ENCODE results near the gene ECI1.

Gene ECI1

DNA sequence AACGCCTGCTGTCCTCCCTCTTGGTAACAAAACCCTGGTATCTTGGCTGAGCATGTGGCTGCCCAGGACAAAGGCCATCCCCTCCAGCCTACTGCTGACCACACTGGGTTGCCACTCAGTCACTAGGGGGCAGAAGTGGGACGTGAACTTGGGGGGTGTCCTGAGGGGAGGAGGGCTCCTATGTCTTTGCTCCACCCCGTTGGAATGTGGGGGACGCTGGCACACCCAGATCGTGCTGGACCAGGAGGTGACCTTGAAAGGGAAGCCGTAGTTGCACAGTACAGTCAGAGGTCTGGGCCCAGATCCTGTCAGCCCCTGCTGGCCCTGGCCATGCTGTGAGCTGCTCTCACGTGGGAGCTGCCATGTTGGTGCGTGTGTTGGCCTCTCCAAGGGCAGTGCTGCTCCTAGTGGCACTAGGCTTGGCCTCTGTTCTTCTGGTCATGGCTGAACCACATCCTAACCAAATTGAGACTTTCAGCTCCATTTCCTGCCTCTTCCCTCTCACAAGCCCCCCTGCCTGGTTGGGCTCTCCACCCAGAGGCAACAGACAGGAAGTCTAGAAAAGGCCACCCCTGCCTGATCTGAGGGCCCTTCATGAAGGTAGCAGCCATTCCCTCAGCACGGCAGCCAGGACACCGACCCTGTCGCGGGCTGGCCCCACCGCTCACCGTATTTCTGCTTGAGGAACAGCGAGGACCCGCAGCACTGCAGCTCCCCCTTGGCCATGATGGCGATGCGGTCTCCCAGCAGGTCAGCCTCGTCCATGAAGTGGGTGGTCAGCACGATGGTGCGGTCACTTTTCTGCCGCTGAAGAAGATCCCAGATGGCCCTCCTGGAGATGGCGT lies 45.5 kb upstream of the ECI1 start:
- Histone ChIP-seq H3K4me3 (replicated peaks; ENCODE audit: low read depth, low read length) (no peak overlapping the region), H3K36me3 (ENCODE audit: control insufficient read depth, insufficient read depth, low read length) (no peaks in the 10 kb centered on the region), H3K27me3 (replicated peaks; ENCODE audit: control insufficient read depth, insufficient read depth, low read length) (no peaks in the 10 kb centered on the region)
- TF ChIP-seq CTCF (IDR thresholded peaks at IDR 0.05; ENCODE audit: insufficient read depth, low read length, poor library complexity, severe bottlenecking): peak; percentile 57
- DNase-seq (ENCODE audit: extremely low read depth, insufficient read length): no peak

- no peak for TF ChIP-seq CTCF (IDR thresholded peaks at IDR 0.05; ENCODE audit: insufficient read depth, low read length, poor library complexity, severe bottlenecking)
- no peaks in the 10 kb centered on the region for H3K27me3 ChIP-seq (replicated peaks; ENCODE audit: control insufficient read depth, insufficient read depth, low read length)
- peak; percentile 35 for DNase-seq (ENCODE audit: extremely low read depth, insufficient read length)
- H3K36me3 ChIP-seq (ENCODE audit: control insufficient read depth, insufficient read depth, low read length): no peaks in the 10 kb centered on the region
- H3K4me3 ChIP-seq (replicated peaks; ENCODE audit: low read depth, low read length): no peak overlapping the region
Observed at GRCh38 chr16:2295056-2295798, 43.8 kb upstream of the ECI1 start.

- DNase-seq (ENCODE audit: extremely low read depth, insufficient read length): no peak
- no peaks in the 10 kb centered on the region for H3K36me3 ChIP-seq (ENCODE audit: control insufficient read depth, insufficient read depth, low read length)
- H3K27me3 ChIP-seq (replicated peaks; ENCODE audit: control insufficient read depth, insufficient read depth, low read length): no peaks in the 10 kb centered on the region
- no peak for TF ChIP-seq CTCF (IDR thresholded peaks at IDR 0.05; ENCODE audit: insufficient read depth, low read length, poor library complexity, severe bottlenecking)
- no peak overlapping the region for H3K4me3 ChIP-seq (replicated peaks; ENCODE audit: low read depth, low read length)
Observed at GRCh38 chr16:2292221-2292620, 40.8 kb upstream of the ECI1 start.

- no peak for DNase-seq (ENCODE audit: extremely low read depth, insufficient read length)
- Histone ChIP-seq H3K27me3 (replicated peaks; ENCODE audit: control insufficient read depth, insufficient read depth, low read length) (no peaks in the 10 kb centered on the region), H3K4me3 (replicated peaks; ENCODE audit: low read depth, low read length) (no peak overlapping the region), H3K36me3 (ENCODE audit: control insufficient read depth, insufficient read depth, low read length) (no peaks in the 10 kb centered on the region; the same call in 1 of the 2 replicates)
- TF ChIP-seq CTCF (IDR thresholded peaks at IDR 0.05; ENCODE audit: insufficient read depth, low read length, poor library complexity, severe bottlenecking): no peak
Observed at GRCh38 chr16:2289282-2289681, 37.9 kb upstream of the ECI1 start.

DNA sequence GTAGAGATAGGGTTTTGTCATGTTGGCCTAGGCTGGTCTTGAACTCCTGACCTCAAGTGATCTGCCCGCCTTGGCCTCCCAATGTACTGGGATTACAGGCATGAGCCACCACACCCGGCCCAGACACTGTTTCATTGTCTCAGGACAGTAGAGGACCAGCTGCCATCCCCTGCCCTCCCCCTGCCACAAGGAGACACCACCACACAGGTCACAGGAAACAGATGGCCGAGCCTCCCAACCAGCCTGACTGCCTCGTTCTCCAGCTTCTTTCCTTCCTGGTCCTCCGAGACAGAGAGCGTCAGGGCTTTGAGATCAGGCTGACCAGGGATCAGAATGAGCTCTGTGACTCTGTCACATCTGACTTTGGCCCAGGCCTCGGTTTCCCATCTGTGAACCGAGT lies 37.3 kb upstream of the ECI1 start:
- H3K36me3 ChIP-seq (ENCODE audit: control insufficient read depth, insufficient read depth, low read length): no peaks in the 10 kb centered on the region; the same call in 1 of the 2 replicates
- no peak for DNase-seq (ENCODE audit: extremely low read depth, insufficient read length)
- no peak for TF ChIP-seq CTCF (IDR thresholded peaks at IDR 0.05; ENCODE audit: insufficient read depth, low read length, poor library complexity, severe bottlenecking)
- H3K27me3 ChIP-seq (replicated peaks; ENCODE audit: control insufficient read depth, insufficient read depth, low read length): no peaks in the 10 kb centered on the region
- H3K4me3 ChIP-seq (replicated peaks; ENCODE audit: low read depth, low read length): no peak overlapping the region
